ENCODE results near the gene SLAIN2. TPM values are rescaled to one million over a fixed set of nuclear protein-coding genes. Genes with fewer than 3 reads are reported as not detected.
A peak's percentile ranks its signal among the peaks of the same experiment; 100 is the strongest.
"Not testable (repeated sequence)": the region's sequence is repeated elsewhere in the genome, so short reads cannot be mapped to it uniquely, and the experiment has no call there.

The SLAIN2 gene
- total RNA-seq (2014; rRNA removed; shearing (Covaris generic)), result 12.9 and 25.5 TPM in 2 replicates

DNA sequence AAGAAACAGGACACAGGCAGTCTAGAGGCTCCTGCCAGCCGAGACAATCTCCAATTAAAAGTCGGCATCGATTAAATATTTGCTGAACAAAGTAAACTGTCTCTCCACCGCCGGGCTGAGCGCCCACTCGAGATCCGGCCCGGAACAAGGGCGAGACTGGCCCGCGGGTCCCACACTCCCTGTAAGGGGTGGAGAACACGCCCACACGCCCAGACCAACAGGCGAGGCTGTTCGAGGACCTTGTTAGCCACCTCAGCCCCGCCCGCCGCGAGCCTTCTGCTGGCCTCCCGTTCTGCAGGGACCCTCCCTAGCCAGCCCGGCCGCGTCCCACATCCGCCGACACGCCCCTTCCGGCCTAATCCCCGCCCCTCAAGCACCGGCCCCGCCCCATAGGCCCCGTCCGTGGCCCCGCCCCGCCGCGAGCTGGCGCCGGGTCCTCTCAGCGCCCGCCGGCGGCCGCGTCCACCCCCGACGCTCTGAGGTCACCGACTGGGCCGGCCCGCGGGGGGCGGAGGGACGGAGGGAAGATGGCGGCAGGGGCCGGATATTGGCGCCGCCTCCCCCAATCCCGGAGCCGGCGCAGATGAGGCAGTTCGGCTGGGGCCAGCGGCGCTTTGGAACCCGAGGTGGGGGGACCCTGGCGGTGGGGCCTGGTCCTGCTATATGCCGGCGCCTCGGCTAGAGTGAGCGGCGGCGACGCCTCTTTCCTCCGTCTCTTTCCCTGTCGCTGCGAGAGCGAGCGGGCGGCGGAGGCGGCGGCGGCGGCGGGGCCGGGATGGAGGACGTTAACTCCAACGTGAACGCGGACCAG lies at the start of gene SLAIN2:
Gene SLAIN2, plus strand, starts transcription at position 565 of the 811 bp plus-strand sequence. Its CDS starts 211 bp downstream, at position 776.
- peak; percentile 97 for DNase-seq (ENCODE audit: low spot score)
- in situ Hi-C loops (cut with HindIII; ENCODE audit: low sequenced_read_pairs), result no loop called here

DNA sequence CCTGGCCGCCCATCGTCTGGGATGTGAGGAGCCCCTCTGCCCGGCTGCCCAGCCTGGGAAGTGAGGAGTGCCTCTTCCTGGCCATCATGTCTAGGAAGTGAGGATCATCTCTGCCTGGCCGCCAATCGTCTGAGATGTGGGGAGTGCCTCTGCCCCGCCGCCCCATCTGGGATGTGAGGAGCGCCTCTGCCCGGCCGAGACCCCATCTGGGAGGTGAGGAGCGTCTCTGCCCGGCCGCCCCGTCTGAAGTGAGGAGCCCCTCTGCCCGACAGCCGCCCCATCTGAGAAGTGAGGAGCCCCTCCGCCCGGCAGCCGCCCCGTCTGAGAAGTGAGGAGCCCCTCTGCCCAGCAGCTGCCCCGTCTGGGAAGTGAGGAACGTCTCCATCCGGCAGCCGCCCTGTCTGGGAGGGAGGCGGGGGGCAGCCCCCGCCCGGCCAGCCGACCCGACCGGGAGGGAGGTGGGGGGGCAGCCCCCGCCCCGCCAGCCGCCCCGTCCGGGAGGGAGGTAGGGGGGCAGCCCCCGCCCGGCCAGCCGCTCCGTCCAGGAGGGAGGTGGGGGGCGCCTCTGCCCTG lies 49.0 kb upstream of the SLAIN2 start:
- DNase-seq (ENCODE audit: low spot score); in situ Hi-C loops (cut with HindIII; ENCODE audit: low sequenced_read_pairs): not testable (repeated sequence)

DNA sequence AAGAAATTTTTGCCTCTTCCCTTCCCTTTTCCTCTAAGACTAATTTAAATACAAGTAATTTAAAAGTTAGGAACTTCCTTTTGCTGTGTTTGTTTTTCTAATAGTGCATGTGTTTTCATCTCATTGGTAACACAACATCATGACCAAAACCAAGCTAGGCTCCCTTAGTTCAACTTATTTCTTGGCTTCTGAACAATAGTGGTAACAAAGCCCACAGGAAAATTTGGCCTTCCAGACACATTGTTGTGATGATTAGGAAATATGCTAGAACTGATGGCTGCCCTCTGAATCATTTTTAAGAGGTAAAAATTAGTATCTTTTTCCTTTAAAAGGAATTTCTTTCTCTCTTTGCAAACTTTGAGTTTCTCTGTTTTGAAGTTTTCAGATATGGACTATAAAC lies 46.2 kb upstream of the SLAIN2 start:
- DNase-seq (ENCODE audit: low spot score), result no peak
- in situ Hi-C loops (cut with HindIII; ENCODE audit: low sequenced_read_pairs), result no loop called here

DNA sequence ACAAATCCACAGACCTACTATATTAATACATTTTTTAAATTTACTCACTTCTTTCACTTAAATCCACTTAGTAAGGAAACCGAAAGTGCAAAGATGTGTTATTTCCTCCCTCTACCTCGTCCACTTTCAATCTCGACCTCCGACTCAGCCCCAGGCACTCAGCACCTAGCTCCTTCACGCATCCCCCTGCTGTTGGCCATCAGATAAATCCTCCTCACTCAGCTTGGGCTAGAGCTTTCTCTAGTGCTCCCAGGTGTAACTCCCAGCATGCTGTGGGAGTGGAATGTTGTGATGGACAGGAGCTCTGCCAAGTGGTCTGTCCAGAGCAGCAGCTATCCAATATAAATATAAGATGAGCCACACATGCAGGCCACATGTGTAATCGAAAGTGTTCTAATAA lies 45.0 kb upstream of the SLAIN2 start:
- no peak for DNase-seq (ENCODE audit: low spot score)
- in situ Hi-C loops (cut with HindIII; ENCODE audit: low sequenced_read_pairs), result no loop called here

DNA sequence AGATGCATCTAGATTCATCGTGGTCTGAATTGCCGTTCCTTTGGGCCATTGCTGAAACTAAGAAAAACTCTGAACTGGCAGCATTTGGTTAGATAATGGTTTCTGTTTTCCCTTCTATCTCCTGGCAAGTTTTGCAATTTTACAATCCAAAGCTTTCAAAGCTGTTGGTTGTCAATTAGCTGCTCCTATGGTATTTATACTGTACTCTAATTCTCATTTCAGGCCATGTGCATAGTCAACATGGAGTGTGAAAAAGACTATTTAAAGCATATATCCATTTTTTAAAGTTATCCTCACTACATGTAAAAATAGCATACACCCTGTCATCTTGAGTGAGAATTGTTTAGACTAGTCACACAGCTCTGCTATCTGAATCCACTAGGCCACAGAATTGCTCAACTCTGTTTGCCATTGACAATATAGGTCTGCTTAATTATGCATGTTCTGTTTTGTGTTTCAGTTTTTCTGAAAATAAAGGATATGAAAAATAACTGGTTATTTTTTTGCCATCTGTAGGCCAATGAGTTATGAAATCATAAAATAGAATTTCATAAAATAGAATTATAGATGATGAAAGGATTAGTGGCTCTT lies 44.0 kb upstream of the SLAIN2 start:
- no peak for DNase-seq (ENCODE audit: low spot score)
- in situ Hi-C loops (cut with HindIII; ENCODE audit: low sequenced_read_pairs), result no loop called here

DNA sequence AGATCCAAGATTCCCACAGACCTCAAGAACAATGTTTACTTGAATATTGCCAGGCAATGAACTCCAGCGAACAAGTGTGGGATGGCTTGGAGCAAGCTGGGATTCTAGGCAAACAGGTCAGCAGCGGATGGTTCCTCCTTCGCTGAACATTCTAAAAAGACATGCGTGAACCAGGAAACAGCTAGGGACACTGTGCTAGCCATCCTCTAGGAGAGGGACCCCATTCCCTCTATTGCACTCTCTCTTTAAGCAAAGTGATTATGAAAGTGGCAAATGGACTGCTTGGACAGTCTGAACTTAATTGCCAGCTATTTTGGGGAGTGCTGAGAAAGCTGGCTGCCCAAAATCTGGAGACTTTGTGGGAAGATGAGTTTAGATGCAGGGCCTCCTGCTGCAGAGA lies 41.8 kb upstream of the SLAIN2 start:
- DNase-seq (ENCODE audit: low spot score), result no peak
- in situ Hi-C loops (cut with HindIII; ENCODE audit: low sequenced_read_pairs), result no loop called here

DNA sequence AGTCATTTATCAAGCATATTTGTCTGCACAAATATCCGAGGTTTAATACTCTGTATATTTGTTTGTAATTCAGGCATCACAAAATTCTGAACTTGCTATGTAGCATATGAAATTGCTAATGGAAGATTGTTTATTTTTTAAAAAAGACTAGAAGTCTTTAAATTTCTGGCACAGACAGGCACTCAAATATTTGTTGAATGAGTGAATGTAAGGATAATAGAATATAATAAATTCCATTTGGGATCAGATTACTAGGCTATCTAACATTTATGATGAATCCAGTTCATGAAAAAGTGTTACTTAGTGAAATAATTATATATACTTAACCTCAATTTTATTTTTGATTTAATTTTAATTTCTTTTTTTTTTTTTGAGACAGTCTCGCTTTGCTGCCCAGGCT lies 41.3 kb upstream of the SLAIN2 start:
- in situ Hi-C loops (cut with HindIII; ENCODE audit: low sequenced_read_pairs), result no loop called here
- DNase-seq (ENCODE audit: low spot score), result no peak

DNA sequence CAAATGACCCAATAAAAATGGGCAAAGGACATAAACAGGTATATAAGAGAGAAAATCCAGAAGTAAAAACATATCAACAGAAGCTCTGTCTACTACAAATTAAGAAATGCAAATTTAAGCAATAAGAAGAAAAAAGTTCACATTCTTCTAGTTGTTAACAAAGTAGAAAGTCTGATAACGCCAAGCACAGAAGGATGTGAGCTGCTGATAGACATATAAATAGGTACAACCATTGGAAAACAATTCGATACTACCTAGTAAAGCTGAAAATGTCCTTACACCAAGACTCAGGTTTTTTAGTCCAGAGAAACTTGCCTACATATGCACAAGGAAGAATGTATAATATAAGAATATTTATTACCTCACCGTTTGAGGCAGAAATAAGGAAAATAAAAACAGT lies 35.8 kb upstream of the SLAIN2 start:
- no peak for DNase-seq (ENCODE audit: low spot score)
- in situ Hi-C loops (cut with HindIII; ENCODE audit: low sequenced_read_pairs), result no loop called here

DNA sequence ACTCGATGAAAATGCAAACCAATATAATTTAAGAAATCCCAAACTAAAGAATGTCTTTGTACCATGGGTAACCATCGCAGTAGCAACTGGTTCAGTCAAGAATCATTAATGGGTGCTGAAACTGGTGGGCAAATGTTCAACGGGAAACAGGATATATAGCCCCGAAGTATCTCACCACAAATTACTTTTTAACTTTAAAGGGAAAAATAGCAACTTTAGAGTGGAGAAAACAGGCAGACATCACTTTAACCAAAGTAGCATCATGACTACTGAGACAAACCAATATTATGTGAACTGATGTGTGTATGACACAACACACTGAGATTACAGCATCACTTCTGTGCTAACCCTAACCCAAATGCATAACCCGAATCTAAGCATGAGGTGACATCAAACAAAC lies 33.8 kb upstream of the SLAIN2 start:
- no peak for DNase-seq (ENCODE audit: low spot score)
- in situ Hi-C loops (cut with HindIII; ENCODE audit: low sequenced_read_pairs), result no loop called here

DNA sequence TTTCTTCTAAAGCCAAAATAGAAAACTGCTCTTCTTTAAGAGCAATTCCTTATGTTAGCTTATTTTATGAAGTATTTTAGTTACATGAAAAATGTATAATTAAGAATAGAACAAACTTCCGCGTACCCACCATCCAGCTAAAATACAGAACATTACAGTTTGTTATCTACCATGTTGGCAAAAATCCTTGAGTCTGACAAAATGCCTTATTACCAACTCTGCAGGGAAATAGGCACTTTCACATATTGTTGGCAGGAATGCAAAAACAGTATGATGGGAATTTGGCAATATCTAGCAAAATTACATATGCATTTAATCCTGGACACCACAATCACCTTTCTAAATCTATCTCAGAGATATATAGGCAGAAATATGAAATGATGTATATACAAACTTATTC lies 32.4 kb upstream of the SLAIN2 start:
- DNase-seq (ENCODE audit: low spot score), result no peak
- in situ Hi-C loops (cut with HindIII; ENCODE audit: low sequenced_read_pairs), result no loop called here

DNA sequence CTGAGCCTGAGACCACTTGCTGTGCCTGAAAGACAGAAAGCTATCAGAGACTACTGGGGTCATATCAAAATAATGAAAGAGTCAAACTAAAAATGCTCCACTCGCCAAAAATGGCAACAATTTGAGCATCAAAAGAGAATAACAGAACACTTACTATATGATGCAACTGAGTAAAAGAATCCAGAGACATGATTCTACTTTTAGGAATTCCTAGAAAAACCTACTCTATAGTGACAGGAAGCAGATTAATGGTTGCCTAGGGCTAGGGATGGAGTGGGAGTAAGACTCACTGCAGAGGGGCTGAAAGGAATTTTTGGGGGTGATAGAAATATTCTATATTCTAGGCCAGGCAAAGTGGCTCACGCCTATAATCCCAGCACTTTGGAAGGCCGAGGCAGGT lies 29.4 kb upstream of the SLAIN2 start:
- DNase-seq (ENCODE audit: low spot score), result no peak
- in situ Hi-C loops (cut with HindIII; ENCODE audit: low sequenced_read_pairs), result no loop called here

DNA sequence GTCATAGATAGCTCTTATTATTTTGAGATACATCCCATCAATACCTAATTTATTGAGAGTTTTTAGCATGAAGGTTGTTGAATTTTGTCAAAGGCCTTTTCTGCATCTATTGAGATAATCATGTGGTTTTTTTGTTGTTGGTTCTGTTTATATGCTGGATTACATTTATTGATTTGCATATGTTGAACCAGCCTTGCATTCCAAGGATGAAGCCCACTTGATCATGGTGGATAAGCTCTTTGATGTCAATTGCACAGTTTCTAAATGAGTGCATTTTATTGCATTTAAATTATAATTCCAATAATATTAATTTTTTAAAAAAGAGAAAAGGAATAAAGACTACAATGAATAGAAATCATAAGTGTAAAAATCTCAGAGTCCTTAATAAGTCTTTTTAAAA lies 26.6 kb upstream of the SLAIN2 start:
- in situ Hi-C loops (cut with HindIII; ENCODE audit: low sequenced_read_pairs); DNase-seq (ENCODE audit: low spot score): not testable (repeated sequence)

DNA sequence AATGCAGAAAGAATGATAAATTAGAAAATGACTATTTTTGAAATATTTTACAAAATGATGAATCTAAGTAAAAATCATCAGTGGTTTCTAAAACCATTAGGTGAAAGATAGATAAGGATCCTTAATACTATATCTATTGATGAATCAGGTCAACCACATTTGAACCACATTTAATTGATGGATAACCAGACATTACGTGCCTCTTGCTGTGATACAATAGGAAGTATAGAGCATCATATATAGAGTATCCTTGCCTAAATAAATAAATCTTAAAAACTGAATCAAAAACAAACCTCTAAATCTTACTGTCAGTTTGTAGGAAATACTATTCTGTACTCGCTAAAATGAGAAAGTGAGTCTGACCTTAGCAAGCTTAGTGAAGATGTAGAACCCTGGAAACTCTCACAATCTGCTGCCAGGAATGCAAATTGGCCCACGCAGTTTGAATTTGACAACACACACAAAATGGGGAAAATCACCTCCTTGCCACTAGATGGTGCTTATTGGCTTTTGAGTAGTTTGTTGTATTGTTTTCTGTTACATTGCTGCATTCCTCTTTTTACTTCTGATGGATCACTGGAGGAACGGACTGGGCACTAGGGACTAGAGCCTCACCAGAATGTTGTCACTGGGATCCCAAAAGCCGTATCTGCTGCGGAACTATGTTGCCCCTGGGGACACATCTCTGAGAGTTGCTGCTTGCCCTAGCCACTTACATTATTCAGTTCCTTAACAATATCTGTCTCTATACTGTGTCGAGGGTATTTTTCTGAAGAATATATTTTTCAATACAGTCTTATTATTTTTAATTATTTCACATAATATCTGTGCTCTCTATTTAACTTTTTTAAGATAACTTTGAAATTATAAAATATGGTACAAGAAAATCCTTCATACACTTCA lies 25.4 kb upstream of the SLAIN2 start:
- in situ Hi-C loops (cut with HindIII; ENCODE audit: low sequenced_read_pairs), result no loop called here
- peak; percentile 20 for DNase-seq (ENCODE audit: low spot score)

DNA sequence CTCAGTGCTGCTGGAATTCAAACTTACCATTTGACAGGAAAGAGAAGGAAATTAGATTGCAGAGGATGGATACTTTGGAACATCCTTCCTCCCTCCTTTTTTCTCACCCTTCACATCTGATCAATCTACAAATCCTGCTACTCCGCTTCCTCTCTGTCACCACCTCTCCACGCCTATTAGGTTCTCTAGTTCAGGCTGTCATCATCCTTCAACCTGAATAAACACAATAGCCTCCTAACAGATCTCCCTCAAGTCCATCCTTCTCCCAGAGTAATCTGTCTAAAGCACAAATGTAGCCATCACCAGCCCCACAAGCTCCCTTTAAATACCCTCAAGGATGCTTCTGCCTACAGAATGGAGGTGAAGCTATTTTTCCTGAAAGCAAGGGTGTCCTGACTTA lies 20.0 kb upstream of the SLAIN2 start:
- DNase-seq (ENCODE audit: low spot score), result no peak
- in situ Hi-C loops (cut with HindIII; ENCODE audit: low sequenced_read_pairs), result no loop called here

DNA sequence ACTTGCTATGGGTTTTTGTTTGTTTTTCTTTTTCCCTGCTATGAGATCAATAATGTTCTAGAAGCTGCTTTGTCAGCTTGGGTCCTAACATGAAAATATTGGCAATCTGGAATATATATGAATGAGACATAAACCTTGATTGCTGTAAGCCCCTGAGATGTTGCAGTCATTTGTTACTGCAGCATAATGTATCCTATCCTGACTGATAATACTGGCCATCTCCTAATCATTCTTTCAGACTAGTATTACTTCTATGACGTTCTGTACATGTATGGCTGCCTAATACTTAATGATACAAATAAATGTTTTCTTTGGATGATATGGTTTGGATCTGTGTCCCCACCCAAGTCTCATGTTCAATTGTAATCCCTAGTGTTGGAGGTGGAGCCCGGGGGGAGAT lies 19.3 kb upstream of the SLAIN2 start:
- no peak for DNase-seq (ENCODE audit: low spot score)
- in situ Hi-C loops (cut with HindIII; ENCODE audit: low sequenced_read_pairs), result no loop called here

DNA sequence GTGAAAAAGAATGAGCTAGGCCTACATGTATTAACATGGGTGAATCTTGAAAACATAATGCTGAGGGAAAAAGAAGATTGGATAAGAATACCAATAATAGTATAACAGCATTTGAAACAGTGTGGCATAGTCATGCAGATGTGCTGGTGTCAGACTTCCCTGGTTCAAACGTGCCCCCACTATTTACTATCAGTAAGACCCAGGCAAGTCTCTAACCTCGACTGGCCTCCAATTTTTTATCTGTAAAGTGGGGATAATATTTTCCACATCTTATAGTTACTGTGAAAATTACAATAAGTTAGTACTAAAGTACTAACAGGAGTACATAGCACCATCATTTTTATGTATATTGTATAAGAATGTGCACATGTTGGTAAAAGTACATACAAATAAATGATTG lies 17.0 kb upstream of the SLAIN2 start:
- DNase-seq (ENCODE audit: low spot score), result no peak
- in situ Hi-C loops (cut with HindIII; ENCODE audit: low sequenced_read_pairs), result no loop called here

DNA sequence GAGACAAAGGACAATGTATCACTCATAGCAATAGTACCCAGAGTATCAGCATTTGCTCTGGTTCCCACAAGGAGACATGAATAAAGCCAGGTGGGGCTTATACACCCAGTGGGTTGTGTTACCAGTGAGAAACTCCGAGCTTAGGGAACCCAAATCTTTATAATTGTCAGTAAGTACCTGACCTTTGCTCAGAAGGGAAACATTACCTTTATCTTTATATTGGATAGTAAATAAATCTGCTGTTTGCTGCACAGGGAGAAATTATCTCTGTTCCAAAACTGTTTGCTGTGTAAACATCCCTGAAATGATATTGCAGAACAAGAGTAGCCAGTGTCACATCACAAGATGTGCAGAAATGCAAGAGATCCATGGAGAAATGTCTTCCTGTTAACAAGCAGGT lies 12.1 kb upstream of the SLAIN2 start:
- no peak for DNase-seq (ENCODE audit: low spot score)
- in situ Hi-C loops (cut with HindIII; ENCODE audit: low sequenced_read_pairs), result no loop called here

DNA sequence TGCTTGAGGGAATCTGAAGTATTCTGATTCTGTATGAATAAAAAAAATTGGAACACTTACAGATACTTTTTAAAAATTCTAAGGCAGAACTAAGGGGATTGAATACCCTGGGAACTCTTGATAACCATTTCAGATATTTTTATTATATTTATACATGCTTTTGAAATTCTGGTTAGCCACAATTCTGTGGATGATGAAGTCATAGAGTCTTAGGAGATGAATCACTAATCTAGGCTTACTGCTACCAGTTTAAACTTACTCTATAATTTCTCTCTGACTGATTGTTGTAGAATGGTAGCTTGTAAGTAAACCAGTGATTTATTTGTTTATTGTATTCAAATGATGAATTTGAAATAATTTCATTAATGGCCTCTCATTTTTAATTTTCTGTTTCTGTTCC lies 11.4 kb upstream of the SLAIN2 start:
- no peak for DNase-seq (ENCODE audit: low spot score)
- in situ Hi-C loops (cut with HindIII; ENCODE audit: low sequenced_read_pairs), result no loop called here

DNA sequence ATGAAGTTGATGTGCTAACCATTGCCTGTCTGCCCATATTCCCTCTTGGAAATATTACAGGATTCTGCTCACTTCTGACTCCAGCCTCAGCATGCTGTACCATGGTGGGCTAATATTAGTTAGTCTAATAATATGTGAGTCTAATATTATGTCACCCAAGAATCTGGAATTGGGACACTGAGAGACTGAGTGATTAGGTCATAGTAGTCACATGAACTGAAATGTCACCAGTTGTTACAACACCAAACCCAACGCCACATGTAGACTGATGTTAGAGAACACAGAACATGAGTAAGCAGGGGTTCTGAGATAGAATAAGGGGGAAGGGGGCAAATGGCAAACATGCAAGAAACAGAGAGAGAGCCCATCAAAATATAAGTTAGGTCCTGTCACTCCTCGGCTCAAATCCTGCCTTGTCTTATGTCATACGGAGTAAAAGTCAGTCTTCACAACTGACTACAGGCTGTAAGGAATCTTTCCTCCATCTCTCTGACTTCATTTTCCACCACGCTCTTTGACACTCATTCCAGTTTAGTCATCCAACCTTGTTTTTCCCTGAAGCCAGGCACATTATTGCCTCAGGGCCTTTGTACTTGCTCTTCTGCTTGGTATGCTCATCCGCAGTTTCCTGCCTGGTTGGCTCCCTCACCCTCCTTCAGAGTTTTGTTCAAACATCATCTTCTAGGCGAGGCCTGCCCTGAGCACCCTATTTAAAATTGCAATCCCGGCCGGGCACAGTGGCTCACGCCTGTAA lies 9.6 kb upstream of the SLAIN2 start:
- DNase-seq (ENCODE audit: low spot score), result no peak

More for the DNA sequence above, 9.6 kb upstream of the SLAIN2 start:
- in situ Hi-C loops (cut with HindIII; ENCODE audit: low sequenced_read_pairs), result no loop called here

Data from G401 (cell line).